Pancreas (tissue), 10 donors: ENCODE results near the gene ZNF800. TPM values are rescaled to one million over a fixed set of nuclear protein-coding genes. Genes with fewer than 3 reads are reported as not detected.

Experiments used
- ATAC-seq, 4 donors: fragments of 200-7000 bp; cut with Tn5 transposase; one replicate each; pipeline versions ENCODE4 v1.8.0 to v1.9.1; 2020; ENCODE audit warnings: mild to moderate bottlenecking in 4 of 4, moderate library complexity in 4 of 4
- DNase-seq, 6 donors: peaks; one replicate each; pipeline ENCODE4 v3.0.0-alpha.2; 2020
- FAIRE-seq: peaks from 2 replicates; lab custom pipeline; 2012; peaks lifted over from hg19 to GRCh38; lab: Jason Lieb, UNC
- H3K27ac ChIP-seq, 4 donors: fragments of 200-600 bp; sonication (generic); 1 replicate in 3 of 4; 2 replicates in 1 of 4; pipeline versions ENCODE4 v1.5.0 to v1.8.0; 2020
- H3K27me3 ChIP-seq, 4 donors: fragments of 200-600 bp; one replicate each; pipeline ENCODE4 v1.8.0; 2021
- H3K36me3 ChIP-seq, 3 donors: fragments of 200-600 bp; sonication (generic) in 1 of 3; one replicate each; pipeline versions ENCODE4 v1.5.0 to v1.8.0; 2020 to 2021
- H3K4me1 ChIP-seq, 3 donors: fragments of 200-600 bp; one replicate each; pipeline ENCODE4 v1.8.0; 2021
- H3K4me3 ChIP-seq, 4 donors: fragments of 200-600 bp; sonication (generic) in 2 of 4; one replicate each; pipeline versions ENCODE4 v1.5.0 to v1.8.0; 2020 to 2021
- H3K9me3 ChIP-seq, 4 donors: fragments of 200-600 bp; one replicate each; pipeline ENCODE4 v1.8.0; 2021
- WGBS, 2 donors: extraction: QIAGEN DNeasy Blood & Tissue Kit; methylation state at CpG; one replicate each; pipeline ENCODE4 v1.1.7; 2013; 5-methylcytosine and 5-hydroxymethylcytosine counted together
- intact Hi-C, 3 donors: fragments of 100-400 bp; cut with DNase I; formaldehyde crosslinking; loops; one replicate each; pipeline versions ENCODE4 v1.11.1 to v1.14.2; 2022
- polyA plus RNA-seq, 2 donors: library from polyadenylated mRNA; stranded (reverse); fragments of 200-250 nt; gene quantifications; one replicate each; pipeline ENCODE4 v1.2.3, GENCODE V29; 2013
- total RNA-seq, 6 donors: library from RNA; stranded (reverse); fragmentation: NEBNext Ultra II Directional in 4 of 6; extraction: Animal tissue kit (Norgen Biotek cat#: 25700) in 4 of 6; gene quantifications; one replicate each; pipeline versions ENCODE4 v1.2.1 to v1.2.4, GENCODE V29; 2021 to 2023
- TF ChIP-seq, protein P1 (sequence below), 4 donors: fragments of 200-600 bp; sonication (generic) in 3 of 4; IDR thresholded peaks; one replicate each; pipeline versions ENCODE4 v1.5.0 to v1.8.0; 2021; ENCODE audit warnings: antibody characterized with exemption in 4 of 4
- donor health status: healthy with polysubstance abuse.
- donor health status: DM: no; HTN: no; CAD: no; lungs with moderate emphysema.
- donor health status: DM: no; HTN: no; CAD: no.
- donor health status: control.
- donor health status: control.
- donor health status: Bipolar disorder and iron deficiency.
- donor health status: DM: yes; HTN: yes; CAD: no.
- donor health status: DM: no; HTN: no; CAD: no.
- donor health status: DM: no; HTN: no; CAD: no.
- donor health status: DM: yes; HTN: yes; CAD: no.

The ZNF800 gene
- total and polyA plus RNA-seq, 8 donors = 6.0 to 19.7 (median 13.9) TPM

DNA sequence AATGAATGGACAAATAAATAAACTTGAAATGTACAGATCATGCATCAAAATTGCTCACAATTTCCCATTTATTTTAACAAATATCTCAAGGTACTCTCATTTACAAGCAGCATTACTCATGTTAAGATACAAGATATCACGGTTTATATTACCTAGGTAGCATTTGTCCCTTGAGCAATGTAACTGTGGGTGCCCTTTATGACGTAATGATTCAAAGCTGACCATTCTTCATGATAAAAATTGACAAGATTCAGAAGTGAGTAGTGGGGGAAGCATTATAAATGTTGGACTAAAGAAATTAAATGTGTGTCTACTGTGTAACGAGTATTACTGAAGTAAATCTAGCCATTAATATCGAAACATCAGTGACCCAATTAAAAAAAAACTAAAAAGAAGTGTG is 71.5 kb downstream of the ZNF800 start:
- Histone ChIP-seq H3K4me1 (no peaks in the 10 kb centered on the region), H3K27ac (no peak overlapping the region), H3K36me3 (no peaks in the 10 kb centered on the region), H3K4me3 (no peak overlapping the region), H3K9me3 (no peaks in the 10 kb centered on the region), H3K27me3 (no peaks in the 10 kb centered on the region)
- TF ChIP-seq, protein P1, sequence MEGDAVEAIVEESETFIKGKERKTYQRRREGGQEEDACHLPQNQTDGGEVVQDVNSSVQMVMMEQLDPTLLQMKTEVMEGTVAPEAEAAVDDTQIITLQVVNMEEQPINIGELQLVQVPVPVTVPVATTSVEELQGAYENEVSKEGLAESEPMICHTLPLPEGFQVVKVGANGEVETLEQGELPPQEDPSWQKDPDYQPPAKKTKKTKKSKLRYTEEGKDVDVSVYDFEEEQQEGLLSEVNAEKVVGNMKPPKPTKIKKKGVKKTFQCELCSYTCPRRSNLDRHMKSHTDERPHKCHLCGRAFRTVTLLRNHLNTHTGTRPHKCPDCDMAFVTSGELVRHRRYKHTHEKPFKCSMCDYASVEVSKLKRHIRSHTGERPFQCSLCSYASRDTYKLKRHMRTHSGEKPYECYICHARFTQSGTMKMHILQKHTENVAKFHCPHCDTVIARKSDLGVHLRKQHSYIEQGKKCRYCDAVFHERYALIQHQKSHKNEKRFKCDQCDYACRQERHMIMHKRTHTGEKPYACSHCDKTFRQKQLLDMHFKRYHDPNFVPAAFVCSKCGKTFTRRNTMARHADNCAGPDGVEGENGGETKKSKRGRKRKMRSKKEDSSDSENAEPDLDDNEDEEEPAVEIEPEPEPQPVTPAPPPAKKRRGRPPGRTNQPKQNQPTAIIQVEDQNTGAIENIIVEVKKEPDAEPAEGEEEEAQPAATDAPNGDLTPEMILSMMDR (IDR thresholded peaks at IDR 0.05) = no peak
- 80 to 86% methylated on average over 4 of the region's 4 CpGs for WGBS, 2 donors
- DNase-seq (no peak), FAIRE-seq (no peak), ATAC-seq (no peak)
- intact Hi-C loops = no loop called here

Other genes with a start within 250 kb of the ZNF800 start
- gene GRM8, start 139.8 kb downstream of the ZNF800 start, total RNA-seq = 1 to 10 TPM in 1 of 6 donors, under 1 TPM in 5; 0.41 to 1.2 (median 0.90) TPM
- gene GRM8, start 139.8 kb downstream of the ZNF800 start, polyA plus RNA-seq = under 1 TPM; 0.11 to 0.89 TPM
- 10 to 100 TPM in 1 of 6 donors, 1 to 10 TPM in 5; 6.5 to 12.2 (median 7.0) TPM for gene GCC1, start 192.9 kb upstream of the ZNF800 start, total RNA-seq
- 1 to 10 TPM; 4.3 to 4.6 TPM for gene GCC1, start 192.9 kb upstream of the ZNF800 start, polyA plus RNA-seq
- 10 to 100 TPM; 71.0 to 86.4 (median 76.8) TPM for gene ARF5, start 195.7 kb upstream of the ZNF800 start, total RNA-seq
- 100 to 1,000 TPM; 160 to 207 TPM for gene ARF5, start 195.7 kb upstream of the ZNF800 start, polyA plus RNA-seq
- under 1 TPM in 3 of 6 donors, not detected in 3; 0.37 to 0.49 (median 0.41) TPM for gene FSCN3, start 201.0 kb upstream of the ZNF800 start, total RNA-seq
- gene FSCN3, start 201.0 kb upstream of the ZNF800 start, polyA plus RNA-seq = under 1 TPM; 0.89 to 0.95 TPM
- under 1 TPM in 2 of 6 donors, not detected in 4; 0.09 to 0.21 TPM for gene PAX4, start 225.4 kb upstream of the ZNF800 start, total RNA-seq
- under 1 TPM in 1 of 2 donors, not detected in 1; 0.42 TPM for gene PAX4, start 225.4 kb upstream of the ZNF800 start, polyA plus RNA-seq